Measurements from ENCODE around the gene RBBP5. TPM values are rescaled to one million over a fixed set of nuclear protein-coding genes. Genes with fewer than 3 reads are reported as not detected.

RBBP5 gene
- polyA plus RNA-seq, 1 donor from 2014 or later = 24.2 TPM

DNA sequence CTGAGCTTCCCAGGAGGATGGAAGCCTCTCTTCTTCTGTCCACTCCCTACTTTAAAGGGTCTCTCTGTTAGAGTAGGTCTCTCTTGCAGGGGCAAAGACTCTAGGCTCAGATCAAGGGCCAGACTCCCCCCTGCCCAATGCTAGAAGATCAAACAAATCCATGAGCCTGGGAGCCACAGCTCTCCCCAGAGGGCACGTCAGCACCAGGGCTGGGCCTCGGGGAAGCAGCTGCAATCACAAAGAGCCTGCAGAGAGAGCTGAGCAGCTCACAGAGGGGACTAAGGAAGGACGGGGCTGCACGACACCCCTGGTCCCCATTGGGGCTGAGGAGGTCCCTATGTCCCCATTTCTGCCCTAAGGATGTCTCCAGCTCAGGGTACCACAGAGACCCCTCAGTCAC lies 74.9 kb downstream of the RBBP5 start:
- H3K4me3 ChIP-seq (ENCODE audit: low read length) = no peak overlapping the region
- H3K9me3 ChIP-seq (ENCODE audit: low read length) = no peaks in the 10 kb centered on the region
- no peak overlapping the region for H3K27ac ChIP-seq (ENCODE audit: low read length)
- no peaks in the 10 kb centered on the region for H3K9me2 ChIP-seq (ENCODE audit: insufficient read depth, low read length)
- no peaks in the 10 kb centered on the region for H3K36me3 ChIP-seq (ENCODE audit: insufficient read depth, low read length)
- H3K27me3 ChIP-seq (ENCODE audit: insufficient read depth, low read depth, low read length) = peaks cover 10% of the 10 kb centered on the region
- no peak overlapping the region for H3K4me2 ChIP-seq (ENCODE audit: low read length)
- H2AFZ ChIP-seq (ENCODE audit: low read depth, low read length) = no peak overlapping the region
- TF ChIP-seq EP300 (conservative IDR thresholded peaks at IDR 0.05; ENCODE audit: poor library complexity, severe bottlenecking) = no peak
- TF ChIP-seq MXI1 (conservative IDR thresholded peaks at IDR 0.05; ENCODE audit: poor library complexity, severe bottlenecking) = no peak
- TF ChIP-seq TAF1 (IDR thresholded peaks at IDR 0.05; ENCODE audit: low read depth) = no peak
- TF ChIP-seq, protein P1, sequence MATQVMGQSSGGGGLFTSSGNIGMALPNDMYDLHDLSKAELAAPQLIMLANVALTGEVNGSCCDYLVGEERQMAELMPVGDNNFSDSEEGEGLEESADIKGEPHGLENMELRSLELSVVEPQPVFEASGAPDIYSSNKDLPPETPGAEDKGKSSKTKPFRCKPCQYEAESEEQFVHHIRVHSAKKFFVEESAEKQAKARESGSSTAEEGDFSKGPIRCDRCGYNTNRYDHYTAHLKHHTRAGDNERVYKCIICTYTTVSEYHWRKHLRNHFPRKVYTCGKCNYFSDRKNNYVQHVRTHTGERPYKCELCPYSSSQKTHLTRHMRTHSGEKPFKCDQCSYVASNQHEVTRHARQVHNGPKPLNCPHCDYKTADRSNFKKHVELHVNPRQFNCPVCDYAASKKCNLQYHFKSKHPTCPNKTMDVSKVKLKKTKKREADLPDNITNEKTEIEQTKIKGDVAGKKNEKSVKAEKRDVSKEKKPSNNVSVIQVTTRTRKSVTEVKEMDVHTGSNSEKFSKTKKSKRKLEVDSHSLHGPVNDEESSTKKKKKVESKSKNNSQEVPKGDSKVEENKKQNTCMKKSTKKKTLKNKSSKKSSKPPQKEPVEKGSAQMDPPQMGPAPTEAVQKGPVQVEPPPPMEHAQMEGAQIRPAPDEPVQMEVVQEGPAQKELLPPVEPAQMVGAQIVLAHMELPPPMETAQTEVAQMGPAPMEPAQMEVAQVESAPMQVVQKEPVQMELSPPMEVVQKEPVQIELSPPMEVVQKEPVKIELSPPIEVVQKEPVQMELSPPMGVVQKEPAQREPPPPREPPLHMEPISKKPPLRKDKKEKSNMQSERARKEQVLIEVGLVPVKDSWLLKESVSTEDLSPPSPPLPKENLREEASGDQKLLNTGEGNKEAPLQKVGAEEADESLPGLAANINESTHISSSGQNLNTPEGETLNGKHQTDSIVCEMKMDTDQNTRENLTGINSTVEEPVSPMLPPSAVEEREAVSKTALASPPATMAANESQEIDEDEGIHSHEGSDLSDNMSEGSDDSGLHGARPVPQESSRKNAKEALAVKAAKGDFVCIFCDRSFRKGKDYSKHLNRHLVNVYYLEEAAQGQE (IDR thresholded peaks at IDR 0.05; ENCODE audit: borderline replicate concordance) = no peak
- TF ChIP-seq, protein P2, sequence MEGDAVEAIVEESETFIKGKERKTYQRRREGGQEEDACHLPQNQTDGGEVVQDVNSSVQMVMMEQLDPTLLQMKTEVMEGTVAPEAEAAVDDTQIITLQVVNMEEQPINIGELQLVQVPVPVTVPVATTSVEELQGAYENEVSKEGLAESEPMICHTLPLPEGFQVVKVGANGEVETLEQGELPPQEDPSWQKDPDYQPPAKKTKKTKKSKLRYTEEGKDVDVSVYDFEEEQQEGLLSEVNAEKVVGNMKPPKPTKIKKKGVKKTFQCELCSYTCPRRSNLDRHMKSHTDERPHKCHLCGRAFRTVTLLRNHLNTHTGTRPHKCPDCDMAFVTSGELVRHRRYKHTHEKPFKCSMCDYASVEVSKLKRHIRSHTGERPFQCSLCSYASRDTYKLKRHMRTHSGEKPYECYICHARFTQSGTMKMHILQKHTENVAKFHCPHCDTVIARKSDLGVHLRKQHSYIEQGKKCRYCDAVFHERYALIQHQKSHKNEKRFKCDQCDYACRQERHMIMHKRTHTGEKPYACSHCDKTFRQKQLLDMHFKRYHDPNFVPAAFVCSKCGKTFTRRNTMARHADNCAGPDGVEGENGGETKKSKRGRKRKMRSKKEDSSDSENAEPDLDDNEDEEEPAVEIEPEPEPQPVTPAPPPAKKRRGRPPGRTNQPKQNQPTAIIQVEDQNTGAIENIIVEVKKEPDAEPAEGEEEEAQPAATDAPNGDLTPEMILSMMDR (IDR thresholded peaks at IDR 0.05; ENCODE audit: poor library complexity, severe bottlenecking) = no peak
- TF ChIP-seq SMC3 (conservative IDR thresholded peaks at IDR 0.05; ENCODE audit: poor library complexity) = no peak
- no peak for TF ChIP-seq POLR2AphosphoS5 (IDR thresholded peaks at IDR 0.05)
- TF ChIP-seq EZH2 (IDR thresholded peaks at IDR 0.05; ENCODE audit: borderline replicate concordance, insufficient read depth, low read length, poor library complexity, severe bottlenecking) = no peak
- no peak for TF ChIP-seq RAD21 (conservative IDR thresholded peaks at IDR 0.05)
- no peaks in the 10 kb centered on the region for H3K79me2 ChIP-seq (replicated peaks; ENCODE audit: insufficient read depth, low read length)
- no peaks in the 10 kb centered on the region for H3F3A ChIP-seq (ENCODE audit: insufficient read depth, low read length, poor library complexity, severe bottlenecking)
- H4K20me1 ChIP-seq (ENCODE audit: insufficient read depth) = no peaks in the 10 kb centered on the region
- H3K9ac ChIP-seq (ENCODE audit: low read length) = no peak overlapping the region

DNA sequence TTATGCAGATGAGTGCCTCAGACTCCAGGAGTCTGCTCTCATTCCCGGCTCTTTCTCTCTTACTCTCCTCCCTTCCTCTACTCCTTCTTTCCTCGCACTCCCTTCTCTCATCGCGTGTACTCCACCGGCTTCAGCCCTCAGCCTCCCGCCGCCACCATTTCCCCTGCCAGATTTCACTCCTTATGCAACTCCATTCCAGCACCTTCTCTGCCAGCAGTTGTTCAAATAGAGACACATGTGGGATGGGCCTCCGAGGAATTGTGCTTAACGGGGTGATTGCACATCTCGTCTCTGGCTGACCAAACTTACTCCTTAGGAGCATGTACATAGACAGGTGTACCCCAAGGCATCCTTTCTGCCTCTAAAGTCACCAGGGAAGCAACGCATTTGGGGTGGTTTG lies 76.6 kb downstream of the RBBP5 start:
- Histone ChIP-seq H3K27ac (ENCODE audit: low read length) (no peak overlapping the region), H3K79me2 (replicated peaks; ENCODE audit: insufficient read depth, low read length) (no peaks in the 10 kb centered on the region), H4K20me1 (ENCODE audit: insufficient read depth) (no peaks in the 10 kb centered on the region), H3K36me3 (ENCODE audit: insufficient read depth, low read length) (no peaks in the 10 kb centered on the region), H3K27me3 (ENCODE audit: insufficient read depth, low read depth, low read length) (peaks cover 10% of the 10 kb centered on the region), H2AFZ (ENCODE audit: low read depth, low read length) (no peak overlapping the region), H3K4me3 (ENCODE audit: low read length) (no peak overlapping the region), H3K9me2 (ENCODE audit: insufficient read depth, low read length) (no peaks in the 10 kb centered on the region), H3K9me3 (ENCODE audit: low read length) (no peaks in the 10 kb centered on the region), H3K9ac (ENCODE audit: low read length) (no peak overlapping the region), H3K4me2 (ENCODE audit: low read length) (no peak overlapping the region), H3F3A (ENCODE audit: insufficient read depth, low read length, poor library complexity, severe bottlenecking) (no peaks in the 10 kb centered on the region)
- TF ChIP-seq TAF1 (IDR thresholded peaks at IDR 0.05; ENCODE audit: low read depth) (no peak), EZH2 (IDR thresholded peaks at IDR 0.05; ENCODE audit: borderline replicate concordance, insufficient read depth, low read length, poor library complexity, severe bottlenecking) (no peak), SMC3 (conservative IDR thresholded peaks at IDR 0.05; ENCODE audit: poor library complexity) (no peak), EP300 (conservative IDR thresholded peaks at IDR 0.05; ENCODE audit: poor library complexity, severe bottlenecking) (no peak)
- TF ChIP-seq, protein P2 (IDR thresholded peaks at IDR 0.05; ENCODE audit: poor library complexity, severe bottlenecking) = no peak
- TF ChIP-seq, protein P1 (IDR thresholded peaks at IDR 0.05; ENCODE audit: borderline replicate concordance) = no peak

Measured in neural cell (in vitro differentiated cells).